Measurements from ENCODE around the gene RAD51AP2. TPM values are rescaled to one million over a fixed set of nuclear protein-coding genes. Genes with fewer than 3 reads are reported as not detected.

RAD51AP2 gene
- total and polyA plus RNA-seq, 2 of the 13 experiments (the other 11 are each of a cell fraction or from before 2014, with no cell fraction given): 0.11 to 0.12 TPM

GRCh38 chr2:17538844-17539554 is 20.8 kb upstream of the RAD51AP2 start (continued):
- TF ChIP-seq DMAP1 (CRISPR knock-in tag; IDR thresholded peaks at IDR 0.05): peak; percentile 63
- no peak for TF ChIP-seq CENPX (CRISPR knock-in tag; IDR thresholded peaks at IDR 0.05)
- TF ChIP-seq ZNF512 (CRISPR knock-in tag; IDR thresholded peaks at IDR 0.05): no peak
- TF ChIP-seq SNAI1 (CRISPR knock-in tag; IDR thresholded peaks at IDR 0.05; ENCODE audit: borderline replicate concordance): no peak
- peak; percentile 93 for TF ChIP-seq MED13 (CRISPR knock-in tag; IDR thresholded peaks at IDR 0.05)
- TF ChIP-seq ZNF12 (CRISPR knock-in tag; IDR thresholded peaks at IDR 0.05): 0 out of 2 replicates have a peak, but pooled peaks have one; percentile 35
- TF ChIP-seq REL (CRISPR knock-in tag; conservative IDR thresholded peaks at IDR 0.05): peak; percentile 87; the same call in 1 of the 2 replicates
- no peak for TF ChIP-seq NR2F6 (IDR thresholded peaks at IDR 0.05)
- peak; percentile 42 for TF ChIP-seq NR2F6 (CRISPR knock-in tag; IDR thresholded peaks at IDR 0.05)
- no peak for TF ChIP-seq ZNF282 (IDR thresholded peaks at IDR 0.05; ENCODE audit: partially characterized antibody)
- peak; percentile 93; the same call in 1 of the 2 replicates for TF ChIP-seq ZNF580 (CRISPR knock-in tag; IDR thresholded peaks at IDR 0.05; ENCODE audit: borderline replicate concordance, low read depth)
- TF ChIP-seq TARDBP (CRISPR knock-in tag; IDR thresholded peaks at IDR 0.05): peak; percentile 83
- TF ChIP-seq ZNF430 (CRISPR knock-in tag; IDR thresholded peaks at IDR 0.05): peak; percentile 95
- peak; percentile 94; the same call in 1 of the 2 replicates for TF ChIP-seq CBFB (CRISPR knock-in tag; IDR thresholded peaks at IDR 0.05)
- TF ChIP-seq RFX1 (IDR thresholded peaks at IDR 0.05): no peak
- TF ChIP-seq ZMYM3 (CRISPR knock-in tag; IDR thresholded peaks at IDR 0.05): peak; percentile 34; the same call in 1 of the 2 replicates
- TF ChIP-seq ZNF788 (CRISPR knock-in tag; IDR thresholded peaks at IDR 0.05; ENCODE audit: borderline replicate concordance): peak; percentile 99
- TF ChIP-seq ZNF292 (CRISPR knock-in tag; IDR thresholded peaks at IDR 0.05; ENCODE audit: borderline replicate concordance, low read depth): peak; percentile 78
- peak; percentile 46 for TF ChIP-seq TEAD3 (CRISPR knock-in tag; optimal IDR thresholded peaks at IDR 0.05; ENCODE audit: borderline replicate concordance)
- peak; percentile 98; the same call in 1 of the 2 replicates for TF ChIP-seq NFKB2 (CRISPR knock-in tag; IDR thresholded peaks at IDR 0.05; ENCODE audit: borderline replicate concordance)
- no peak for TF ChIP-seq GPN1 (CRISPR knock-in tag; IDR thresholded peaks at IDR 0.05; ENCODE audit: borderline replicate concordance)
- TF ChIP-seq MEIS1 (CRISPR knock-in tag; IDR thresholded peaks at IDR 0.05; ENCODE audit: borderline replicate concordance): 0 out of 2 replicates have a peak, but pooled peaks have one; percentile 48
- peak; percentile 91 for TF ChIP-seq ISL2 (CRISPR knock-in tag; IDR thresholded peaks at IDR 0.05)
- no peak; the same call in 1 of the 2 replicates for TF ChIP-seq SMC3 (IDR thresholded peaks at IDR 0.05; ENCODE audit: low read length)
- no peak for TF ChIP-seq EZH2 (conservative IDR thresholded peaks at IDR 0.05; ENCODE audit: low read depth, low read length)
- 0 out of 2 replicates have a peak, but pooled peaks have one; percentile 27 for TF ChIP-seq ZNF235 (CRISPR knock-in tag; IDR thresholded peaks at IDR 0.05; ENCODE audit: borderline replicate concordance)
- TF ChIP-seq ZNF431 (CRISPR knock-in tag; IDR thresholded peaks at IDR 0.05; ENCODE audit: borderline replicate concordance, low read depth): peak; percentile 93
- TF ChIP-seq ZNF672 (CRISPR knock-in tag; IDR thresholded peaks at IDR 0.05): no peak
- TF ChIP-seq CEBPG (CRISPR knock-in tag; IDR thresholded peaks at IDR 0.05): peak; percentile 99

All from HepG2 (cell line).